Measurements from ENCODE around the gene CACNA1G.

Gene CACNA1G

DNA sequence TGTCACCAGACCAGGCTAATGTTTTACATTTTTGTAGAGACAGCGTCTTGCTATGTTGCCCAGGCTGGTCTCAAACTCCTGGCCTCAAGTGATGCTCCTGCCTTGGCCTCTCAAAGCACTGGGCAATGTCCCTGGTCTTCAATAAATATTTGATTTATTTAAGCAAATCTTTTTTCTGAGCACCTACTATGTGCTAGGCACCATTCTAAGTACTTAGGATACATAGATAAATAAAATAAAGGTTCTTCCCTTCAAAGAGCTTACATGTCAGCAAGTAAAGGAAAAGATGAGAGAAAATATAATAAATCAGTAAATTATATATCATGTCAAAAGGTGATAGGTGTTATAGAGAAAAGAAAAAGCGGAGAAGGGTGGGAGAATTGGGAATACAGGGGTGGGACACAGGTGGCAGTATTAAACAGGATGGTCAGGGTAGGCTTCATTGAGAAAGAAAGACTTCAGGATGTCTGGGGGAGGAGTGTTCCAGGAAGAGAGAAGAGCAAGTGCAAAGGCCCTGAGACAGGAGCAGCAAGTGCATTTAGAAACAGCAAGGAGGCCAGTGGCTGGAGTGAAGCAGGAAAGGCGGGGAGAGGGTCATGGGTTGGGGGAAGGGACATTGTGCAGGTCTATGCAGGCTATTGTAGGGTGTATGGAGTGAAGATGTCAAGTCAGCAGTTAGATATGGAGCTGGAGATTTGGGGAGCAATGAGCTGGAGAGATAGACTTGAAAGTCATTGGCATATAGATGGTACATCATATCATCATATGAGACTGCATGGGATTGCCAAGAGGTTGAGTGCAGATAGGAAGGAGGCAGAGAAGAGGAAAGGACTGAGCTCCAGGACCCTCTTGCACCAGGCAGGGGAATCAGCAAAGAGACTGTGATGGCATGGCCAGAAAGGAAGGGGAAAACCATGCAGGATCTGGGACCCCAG lies 85.5 kb downstream of the CACNA1G start:
- Histone ChIP-seq H3K36me3 (ENCODE audit: control insufficient read depth, insufficient read depth, low read length) (no peaks in the 10 kb centered on the region), H3K27ac (ENCODE audit: low read depth, low read length) (no peak overlapping the region), H3K9me3 (ENCODE audit: control insufficient read depth, insufficient read depth, low read length) (no peaks in the 10 kb centered on the region), H3K27me3 (ENCODE audit: control insufficient read depth, insufficient read depth, low read length) (no peaks in the 10 kb centered on the region), H3K4me3 (ENCODE audit: low read depth, low read length) (no peak overlapping the region), H3K4me1 (ENCODE audit: control insufficient read depth, insufficient read depth, low read length) (peaks cover 4% of the 10 kb centered on the region; the same call in 1 of the 2 replicates), H3K9ac (ENCODE audit: low read depth, low read length) (no peak overlapping the region)

DNA sequence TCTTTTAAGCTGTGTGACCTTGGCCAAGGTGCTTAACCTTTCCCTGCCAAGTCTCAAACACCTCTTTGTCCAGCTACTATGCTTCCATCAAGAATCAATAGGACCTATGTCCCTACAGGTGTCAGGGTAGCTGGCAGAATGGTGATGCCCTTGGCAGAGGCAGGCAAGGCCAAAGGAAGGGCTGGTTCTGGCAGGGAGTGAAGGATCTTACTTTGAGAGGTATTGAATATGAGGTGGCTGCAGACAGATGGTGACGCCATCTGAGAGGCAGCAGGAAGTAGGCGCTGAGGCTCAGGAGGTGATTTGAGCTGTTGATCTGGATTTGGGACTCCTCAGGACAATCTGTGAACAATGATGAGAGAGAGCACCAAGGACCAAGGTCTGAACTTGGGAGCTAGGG lies 86.7 kb downstream of the CACNA1G start:
- Histone ChIP-seq H3K36me3 (ENCODE audit: control insufficient read depth, insufficient read depth, low read length) (no peaks in the 10 kb centered on the region), H3K4me1 (ENCODE audit: control insufficient read depth, insufficient read depth, low read length) (no peaks in the 10 kb centered on the region), H3K27ac (ENCODE audit: low read depth, low read length) (no peak overlapping the region), H3K9ac (ENCODE audit: low read depth, low read length) (no peak overlapping the region), H3K27me3 (ENCODE audit: control insufficient read depth, insufficient read depth, low read length) (no peaks in the 10 kb centered on the region), H3K9me3 (ENCODE audit: control insufficient read depth, insufficient read depth, low read length) (no peaks in the 10 kb centered on the region), H3K4me3 (ENCODE audit: low read depth, low read length) (no peak overlapping the region)

DNA sequence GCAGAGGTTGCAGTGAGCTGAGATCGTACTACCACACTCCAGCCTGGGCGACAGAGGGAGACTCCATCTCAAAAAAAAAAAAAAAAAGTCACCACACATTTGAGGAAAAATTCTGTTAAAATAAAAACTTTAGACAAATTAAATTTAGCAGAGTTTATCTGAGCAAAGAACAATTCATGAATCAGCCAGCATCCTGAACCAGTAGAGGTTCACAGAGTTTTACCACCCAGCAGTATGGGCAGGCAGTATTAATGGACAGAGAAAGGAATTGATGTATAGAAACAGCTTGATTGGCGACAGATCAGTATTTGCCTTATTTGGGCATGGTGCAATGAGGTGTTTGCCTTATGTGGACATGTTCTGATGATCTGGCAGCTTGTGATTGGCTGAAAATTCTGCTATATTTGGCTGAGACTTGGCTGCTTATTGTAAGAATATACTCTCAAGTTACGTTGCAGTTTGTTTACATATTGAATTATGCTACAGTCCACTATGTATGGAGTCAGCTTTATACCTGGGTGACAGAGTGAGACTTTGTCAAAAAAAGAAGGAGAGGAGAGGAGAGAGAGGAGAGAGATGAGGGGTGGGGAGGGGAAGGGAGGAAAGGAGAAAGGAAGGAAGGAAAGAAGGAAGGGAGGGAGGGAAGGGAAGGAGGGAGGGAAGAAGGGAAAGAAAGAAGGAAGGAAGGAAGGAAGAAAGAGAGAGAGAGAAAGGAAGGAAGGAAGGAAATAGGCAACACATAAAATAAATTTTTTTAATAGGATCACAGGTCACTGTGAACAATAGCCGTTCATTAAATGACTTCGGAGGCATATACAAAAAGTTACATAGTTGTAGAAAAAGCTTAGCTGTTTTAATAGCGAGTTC lies 88.8 kb downstream of the CACNA1G start:
- no peaks in the 10 kb centered on the region for H3K27me3 ChIP-seq (ENCODE audit: control insufficient read depth, insufficient read depth, low read length)
- no peak overlapping the region for H3K27ac ChIP-seq (ENCODE audit: low read depth, low read length)

DNA sequence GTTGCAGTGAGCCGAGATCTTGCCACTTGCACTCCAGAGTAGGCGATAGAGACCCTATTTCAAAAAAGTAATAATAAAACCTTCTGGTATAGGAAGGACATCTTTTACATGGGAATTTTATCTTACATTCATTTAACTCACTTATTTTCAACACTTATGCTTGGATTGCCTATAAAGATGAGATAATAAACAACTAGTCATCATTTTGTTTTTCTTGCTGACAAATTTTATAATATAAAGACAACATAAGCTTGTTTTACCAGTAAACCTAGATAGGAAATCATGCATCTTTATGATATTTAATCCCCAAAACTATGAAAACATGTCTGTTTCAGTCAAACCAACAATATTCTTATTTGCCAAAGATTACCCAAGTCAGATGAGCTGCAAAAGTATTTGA lies 91.1 kb downstream of the CACNA1G start:
- Histone ChIP-seq H3K4me1 (ENCODE audit: control insufficient read depth, insufficient read depth, low read length) (no peaks in the 10 kb centered on the region), H3K27ac (ENCODE audit: low read depth, low read length) (no peak overlapping the region), H3K27me3 (ENCODE audit: control insufficient read depth, insufficient read depth, low read length) (no peaks in the 10 kb centered on the region), H3K9me3 (ENCODE audit: control insufficient read depth, insufficient read depth, low read length) (no peaks in the 10 kb centered on the region), H3K4me3 (ENCODE audit: low read depth, low read length) (no peak overlapping the region), H3K36me3 (ENCODE audit: control insufficient read depth, insufficient read depth, low read length) (no peaks in the 10 kb centered on the region), H3K9ac (ENCODE audit: low read depth, low read length) (no peak overlapping the region)

More for the DNA sequence above, 88.8 kb downstream of the CACNA1G start:
- H3K4me3 ChIP-seq (ENCODE audit: low read depth, low read length) = no peak overlapping the region
- H3K9me3 ChIP-seq (ENCODE audit: control insufficient read depth, insufficient read depth, low read length) = no peaks in the 10 kb centered on the region
- H3K4me1 ChIP-seq (ENCODE audit: control insufficient read depth, insufficient read depth, low read length) = no peaks in the 10 kb centered on the region
- no peak overlapping the region for H3K9ac ChIP-seq (ENCODE audit: low read depth, low read length)
- H3K36me3 ChIP-seq (ENCODE audit: control insufficient read depth, insufficient read depth, low read length) = no peaks in the 10 kb centered on the region

DNA sequence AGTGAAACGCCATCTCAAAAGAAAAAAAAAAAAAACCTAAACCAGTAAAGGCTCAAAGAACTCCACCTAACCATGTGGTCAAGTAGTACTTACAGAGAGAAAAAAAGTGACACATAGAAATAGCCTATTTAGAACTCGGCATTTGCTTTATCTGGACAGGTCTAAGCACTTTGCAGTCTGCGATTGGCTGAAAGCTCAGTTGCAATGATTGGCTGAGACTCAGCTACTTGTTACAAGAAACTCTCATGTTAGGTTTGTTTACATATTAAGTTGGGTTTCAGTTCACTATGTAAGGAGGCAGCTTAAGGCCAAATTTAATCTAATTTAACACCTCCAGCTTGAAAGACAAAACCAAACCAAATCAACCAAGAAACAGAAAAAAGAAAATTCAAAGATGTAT lies 93.2 kb downstream of the CACNA1G start:
- Histone ChIP-seq H3K9ac (ENCODE audit: low read depth, low read length) (no peak overlapping the region), H3K4me3 (ENCODE audit: low read depth, low read length) (no peak overlapping the region), H3K27me3 (ENCODE audit: control insufficient read depth, insufficient read depth, low read length) (no peaks in the 10 kb centered on the region), H3K9me3 (ENCODE audit: control insufficient read depth, insufficient read depth, low read length) (no peaks in the 10 kb centered on the region), H3K36me3 (ENCODE audit: control insufficient read depth, insufficient read depth, low read length) (no peaks in the 10 kb centered on the region), H3K4me1 (ENCODE audit: control insufficient read depth, insufficient read depth, low read length) (no peaks in the 10 kb centered on the region), H3K27ac (ENCODE audit: low read depth, low read length) (no peak overlapping the region)

DNA sequence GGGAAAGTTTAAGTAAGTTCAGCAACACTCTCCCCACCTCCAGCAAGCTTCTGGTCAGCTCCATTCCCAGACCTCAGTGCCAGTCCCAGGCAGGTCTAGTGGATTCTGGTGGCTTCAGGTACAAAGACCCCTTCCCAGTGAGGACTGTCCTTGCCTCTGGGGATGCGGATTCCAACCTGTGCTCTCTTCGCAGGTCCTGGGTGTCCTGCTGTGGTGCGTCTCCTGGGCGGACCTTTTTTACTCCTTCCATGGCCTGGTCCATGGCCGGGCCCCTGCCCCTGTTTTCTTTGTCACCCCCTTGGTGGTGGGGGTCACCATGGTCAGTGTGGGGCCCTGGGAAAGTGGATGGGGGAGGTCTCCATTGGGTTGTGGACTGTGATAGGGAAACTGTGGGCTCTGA lies 96.0 kb downstream of the CACNA1G start:
- no peak overlapping the region for H3K27ac ChIP-seq (ENCODE audit: low read depth, low read length)
- no peak overlapping the region for H3K9ac ChIP-seq (ENCODE audit: low read depth, low read length)
- H3K4me1 ChIP-seq (ENCODE audit: control insufficient read depth, insufficient read depth, low read length) = peaks cover 2% of the 10 kb centered on the region
- no peaks in the 10 kb centered on the region for H3K36me3 ChIP-seq (ENCODE audit: control insufficient read depth, insufficient read depth, low read length)
- H3K9me3 ChIP-seq (ENCODE audit: control insufficient read depth, insufficient read depth, low read length) = no peaks in the 10 kb centered on the region
- no peak overlapping the region for H3K4me3 ChIP-seq (ENCODE audit: low read depth, low read length)
- H3K27me3 ChIP-seq (ENCODE audit: control insufficient read depth, insufficient read depth, low read length) = no peaks in the 10 kb centered on the region

DNA sequence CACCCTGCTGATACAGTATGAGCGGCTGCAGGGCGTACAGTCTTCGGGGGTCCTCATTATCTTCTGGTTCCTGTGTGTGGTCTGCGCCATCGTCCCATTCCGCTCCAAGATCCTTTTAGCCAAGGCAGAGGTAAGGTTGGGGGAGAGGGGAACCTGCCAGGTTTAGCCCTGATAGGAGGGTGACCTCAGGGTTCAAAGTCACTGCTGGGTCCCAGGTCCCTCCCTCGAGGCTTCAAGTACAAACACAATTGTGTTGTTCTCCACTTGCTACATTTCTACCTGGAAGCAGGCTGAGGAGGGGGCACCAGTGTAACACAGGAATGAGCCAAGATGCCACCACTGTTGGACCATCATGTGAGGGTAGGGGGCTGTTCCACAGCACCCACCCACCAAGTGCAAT lies 96.5 kb downstream of the CACNA1G start:
- H3K9me3 ChIP-seq (ENCODE audit: control insufficient read depth, insufficient read depth, low read length) = no peaks in the 10 kb centered on the region
- H3K9ac ChIP-seq (ENCODE audit: low read depth, low read length) = no peak overlapping the region
- peaks cover 7% of the 10 kb centered on the region for H3K4me1 ChIP-seq (ENCODE audit: control insufficient read depth, insufficient read depth, low read length)
- no peak overlapping the region for H3K27ac ChIP-seq (ENCODE audit: low read depth, low read length)
- no peak overlapping the region for H3K4me3 ChIP-seq (ENCODE audit: low read depth, low read length)
- no peaks in the 10 kb centered on the region for H3K36me3 ChIP-seq (ENCODE audit: control insufficient read depth, insufficient read depth, low read length)
- H3K27me3 ChIP-seq (ENCODE audit: control insufficient read depth, insufficient read depth, low read length) = no peaks in the 10 kb centered on the region

DNA sequence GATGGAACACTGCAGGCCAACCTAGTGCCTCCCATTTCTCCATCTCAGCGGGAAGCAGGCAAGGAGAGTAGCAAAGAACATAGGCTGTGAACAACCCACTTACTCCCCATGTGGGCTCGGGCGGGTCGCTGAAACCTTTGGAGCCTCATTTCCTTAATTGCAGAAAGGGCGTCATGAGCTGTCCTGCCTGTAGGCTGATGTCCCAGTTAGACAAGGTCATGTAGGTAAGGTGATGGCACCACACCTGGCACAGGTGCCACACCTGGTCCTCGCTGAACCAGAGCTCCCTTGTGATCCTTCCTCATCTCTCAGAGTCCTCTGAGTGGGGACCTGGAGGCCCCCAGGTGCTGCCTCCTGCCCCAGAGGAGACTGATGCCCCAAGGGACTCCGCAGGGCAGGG lies 97.1 kb downstream of the CACNA1G start:
- no peaks in the 10 kb centered on the region for H3K9me3 ChIP-seq (ENCODE audit: control insufficient read depth, insufficient read depth, low read length)
- no peaks in the 10 kb centered on the region for H3K27me3 ChIP-seq (ENCODE audit: control insufficient read depth, insufficient read depth, low read length)
- H3K4me1 ChIP-seq (ENCODE audit: control insufficient read depth, insufficient read depth, low read length) = peaks cover 9% of the 10 kb centered on the region
- no peak overlapping the region for H3K9ac ChIP-seq (ENCODE audit: low read depth, low read length)
- no peak overlapping the region for H3K4me3 ChIP-seq (ENCODE audit: low read depth, low read length)
- no peaks in the 10 kb centered on the region for H3K36me3 ChIP-seq (ENCODE audit: control insufficient read depth, insufficient read depth, low read length)
- H3K27ac ChIP-seq (ENCODE audit: low read depth, low read length) = no peak overlapping the region

DNA sequence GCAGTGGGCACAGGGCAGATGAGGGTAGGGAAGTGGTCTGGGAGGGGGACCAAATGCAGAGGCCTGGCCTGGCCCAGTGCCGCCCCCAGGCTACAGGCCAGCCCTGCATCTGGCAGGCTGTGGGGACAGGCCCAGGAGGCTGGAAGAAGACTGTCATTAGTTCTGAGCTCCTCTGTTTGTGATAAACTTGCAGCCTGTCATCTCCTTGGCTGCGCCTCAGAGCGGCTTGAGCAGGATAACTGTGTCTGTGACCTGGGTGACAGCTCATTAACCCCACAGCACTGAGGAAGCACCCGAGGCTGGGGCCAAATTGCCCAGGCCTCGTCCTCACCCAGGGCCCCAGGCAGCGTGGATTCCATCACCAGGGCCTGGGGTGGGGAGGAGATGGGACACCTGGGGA lies 98.1 kb downstream of the CACNA1G start:
- no peaks in the 10 kb centered on the region for H3K9me3 ChIP-seq (ENCODE audit: control insufficient read depth, insufficient read depth, low read length)
- H3K4me3 ChIP-seq (ENCODE audit: low read depth, low read length) = no peak overlapping the region
- no peak overlapping the region for H3K27ac ChIP-seq (ENCODE audit: low read depth, low read length)
- H3K36me3 ChIP-seq (ENCODE audit: control insufficient read depth, insufficient read depth, low read length) = no peaks in the 10 kb centered on the region
- H3K9ac ChIP-seq (ENCODE audit: low read depth, low read length) = no peak overlapping the region
- no peaks in the 10 kb centered on the region for H3K27me3 ChIP-seq (ENCODE audit: control insufficient read depth, insufficient read depth, low read length)
- peaks cover 9% of the 10 kb centered on the region for H3K4me1 ChIP-seq (ENCODE audit: control insufficient read depth, insufficient read depth, low read length)

DNA sequence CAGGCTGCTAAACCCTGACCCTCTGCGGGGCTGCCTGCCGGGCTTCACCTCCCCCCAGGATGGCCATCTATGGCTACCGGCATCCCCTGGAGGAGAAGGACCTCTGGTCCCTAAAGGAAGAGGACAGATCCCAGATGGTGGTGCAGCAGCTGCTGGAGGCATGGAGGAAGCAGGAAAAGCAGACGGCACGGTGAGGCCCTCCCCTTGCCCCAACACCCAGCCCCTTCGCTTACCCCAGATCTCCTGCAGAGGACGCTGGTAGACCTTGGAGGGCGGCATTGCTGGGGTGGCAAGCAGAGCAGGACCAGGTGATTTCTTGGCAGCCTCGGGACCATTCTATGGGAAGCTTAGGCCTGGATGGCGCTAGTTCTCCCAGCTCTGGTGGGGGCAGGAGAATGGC lies 98.7 kb downstream of the CACNA1G start:
- H3K4me1 ChIP-seq (ENCODE audit: control insufficient read depth, insufficient read depth, low read length) = peaks cover 9% of the 10 kb centered on the region
- H3K9ac ChIP-seq (ENCODE audit: low read depth, low read length) = no peak overlapping the region
- H3K36me3 ChIP-seq (ENCODE audit: control insufficient read depth, insufficient read depth, low read length) = no peaks in the 10 kb centered on the region
- no peaks in the 10 kb centered on the region for H3K9me3 ChIP-seq (ENCODE audit: control insufficient read depth, insufficient read depth, low read length)
- no peak overlapping the region for H3K4me3 ChIP-seq (ENCODE audit: low read depth, low read length)
- H3K27me3 ChIP-seq (ENCODE audit: control insufficient read depth, insufficient read depth, low read length) = no peaks in the 10 kb centered on the region
- no peak overlapping the region for H3K27ac ChIP-seq (ENCODE audit: low read depth, low read length)
